Fibroblast of pulmonary artery (primary cell): ENCODE results near the gene NDFIP2.
A peak's percentile ranks its signal among the peaks of the same experiment; 100 is the strongest.

Experiments used
- DNase-seq: peaks from one replicate; pipeline ENCODE4 v3.0.0-alpha.2; 2010; ENCODE audit warnings: low read depth
- H3K4me3 ChIP-seq: replicated peaks from 2 replicates; pipeline ENCODE4 v1.5.1; 2011; ENCODE audit warnings: low read depth, mild to moderate bottlenecking, control low read depth, low read length, moderate library complexity
- TF ChIP-seq, protein P1 (sequence below): IDR thresholded peaks from 2 replicates; pipeline ENCODE4 v1.5.1; 2011; ENCODE audit warnings: mild to moderate bottlenecking, control low read depth, low read length, inconsistent platforms; ENCODE audit errors: missing control alignments

NDFIP2 gene

DNA sequence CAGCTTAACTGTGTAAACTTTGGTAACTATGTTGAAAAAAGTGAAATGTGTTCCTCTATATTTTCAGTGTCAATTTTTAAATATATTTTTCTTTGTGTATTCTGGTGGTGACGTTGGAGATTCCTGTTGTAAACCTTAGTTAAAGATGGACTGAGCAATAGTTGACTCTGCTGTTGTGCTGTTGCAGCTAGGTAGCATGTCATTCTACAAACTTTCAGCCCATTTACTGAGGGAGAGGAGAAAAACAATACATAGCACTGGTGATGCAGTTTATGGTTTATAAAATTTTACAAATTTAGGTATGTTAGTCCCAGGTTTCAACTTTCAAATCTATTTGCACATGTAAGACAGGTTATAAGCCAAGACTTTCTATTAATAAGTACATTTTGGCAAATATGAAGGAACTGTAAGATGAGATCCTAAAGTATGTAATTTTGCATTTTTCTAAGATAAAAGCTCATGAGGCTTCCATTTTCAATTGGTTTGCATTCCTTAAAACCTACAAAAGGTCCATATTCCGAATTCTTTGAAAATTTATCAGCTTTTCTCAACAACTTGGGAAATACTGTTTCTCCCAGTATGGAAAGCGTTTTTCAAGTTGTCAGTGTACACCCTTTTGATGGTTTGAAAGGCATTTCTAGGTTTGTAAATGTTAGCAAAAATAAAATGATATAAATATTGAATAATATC lies 1.5 kb downstream of the NDFIP2 start:
- no peak for DNase-seq
- peak overlapping the region; percentile 91 for H3K4me3 ChIP-seq
- TF ChIP-seq, protein P1, sequence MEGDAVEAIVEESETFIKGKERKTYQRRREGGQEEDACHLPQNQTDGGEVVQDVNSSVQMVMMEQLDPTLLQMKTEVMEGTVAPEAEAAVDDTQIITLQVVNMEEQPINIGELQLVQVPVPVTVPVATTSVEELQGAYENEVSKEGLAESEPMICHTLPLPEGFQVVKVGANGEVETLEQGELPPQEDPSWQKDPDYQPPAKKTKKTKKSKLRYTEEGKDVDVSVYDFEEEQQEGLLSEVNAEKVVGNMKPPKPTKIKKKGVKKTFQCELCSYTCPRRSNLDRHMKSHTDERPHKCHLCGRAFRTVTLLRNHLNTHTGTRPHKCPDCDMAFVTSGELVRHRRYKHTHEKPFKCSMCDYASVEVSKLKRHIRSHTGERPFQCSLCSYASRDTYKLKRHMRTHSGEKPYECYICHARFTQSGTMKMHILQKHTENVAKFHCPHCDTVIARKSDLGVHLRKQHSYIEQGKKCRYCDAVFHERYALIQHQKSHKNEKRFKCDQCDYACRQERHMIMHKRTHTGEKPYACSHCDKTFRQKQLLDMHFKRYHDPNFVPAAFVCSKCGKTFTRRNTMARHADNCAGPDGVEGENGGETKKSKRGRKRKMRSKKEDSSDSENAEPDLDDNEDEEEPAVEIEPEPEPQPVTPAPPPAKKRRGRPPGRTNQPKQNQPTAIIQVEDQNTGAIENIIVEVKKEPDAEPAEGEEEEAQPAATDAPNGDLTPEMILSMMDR: no peak

DNA sequence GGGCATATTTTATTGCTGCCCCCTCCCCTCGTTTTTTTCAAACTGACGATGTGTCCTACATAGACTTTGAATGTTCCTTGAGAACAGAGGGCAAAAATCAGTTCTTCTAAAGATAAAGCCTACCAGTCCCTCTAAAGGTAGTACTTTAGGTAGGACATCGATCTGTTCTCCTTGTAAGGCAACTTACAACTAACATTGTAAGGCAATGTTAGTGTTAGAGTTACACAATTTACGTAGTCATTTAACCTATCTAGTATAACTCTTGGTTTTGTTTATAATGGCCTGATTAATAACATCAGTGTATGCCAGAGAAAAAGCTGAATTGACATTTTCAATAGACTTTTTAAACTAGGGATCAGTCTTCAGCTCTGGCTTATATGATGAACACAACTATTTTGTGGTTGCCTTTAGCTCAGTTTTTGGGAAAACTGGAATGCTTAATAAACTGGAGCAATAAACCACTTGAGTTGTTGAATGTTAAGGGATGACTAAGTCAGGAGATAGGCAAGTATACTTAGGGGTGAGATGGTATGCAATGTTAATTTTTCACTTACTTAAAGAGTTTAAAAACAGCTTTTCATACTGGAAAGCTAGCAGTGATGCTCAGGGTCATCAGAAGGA lies 2.2 kb downstream of the NDFIP2 start:
- TF ChIP-seq, protein P1: no peak
- no peak for DNase-seq
- no peak overlapping the region for H3K4me3 ChIP-seq

DNA sequence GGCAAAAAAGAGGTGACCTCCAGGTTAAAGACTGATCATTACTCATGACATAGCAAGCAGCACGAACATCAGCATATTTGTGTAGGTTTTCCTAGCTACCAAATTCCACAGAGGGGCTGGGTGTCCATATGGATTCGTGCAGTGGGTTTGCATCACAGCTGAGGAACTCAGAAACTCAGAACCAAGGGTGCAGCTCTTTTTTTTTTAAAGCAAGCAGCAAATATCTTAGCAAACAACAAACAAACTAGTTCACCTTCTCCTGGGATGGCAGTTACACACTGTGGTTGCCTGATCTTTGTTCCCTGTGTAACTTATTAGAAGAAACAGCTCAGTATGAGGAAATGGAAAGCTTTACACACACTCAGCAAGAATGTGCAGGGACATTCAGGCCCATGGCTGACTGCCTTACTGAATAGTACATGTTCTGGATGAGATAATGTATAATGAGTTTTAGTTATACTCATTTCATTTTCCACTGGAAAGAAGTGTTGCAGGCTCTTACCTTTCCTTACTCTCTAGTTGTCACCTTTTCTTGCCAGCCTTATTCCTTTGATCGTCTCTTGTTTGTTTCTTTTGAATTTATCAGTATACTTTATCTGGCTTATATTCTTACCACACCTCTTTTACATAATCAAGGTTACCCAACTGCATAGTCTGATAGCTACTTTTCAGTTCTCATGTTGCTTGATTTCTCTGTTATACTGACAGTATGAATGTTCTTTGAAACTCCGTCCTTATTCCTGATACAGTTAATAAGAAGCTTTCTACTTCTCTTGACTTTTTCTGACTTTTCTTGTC lies 4.3 kb downstream of the NDFIP2 start:
- no peak overlapping the region for H3K4me3 ChIP-seq
- peak; percentile 84 for DNase-seq

DNA sequence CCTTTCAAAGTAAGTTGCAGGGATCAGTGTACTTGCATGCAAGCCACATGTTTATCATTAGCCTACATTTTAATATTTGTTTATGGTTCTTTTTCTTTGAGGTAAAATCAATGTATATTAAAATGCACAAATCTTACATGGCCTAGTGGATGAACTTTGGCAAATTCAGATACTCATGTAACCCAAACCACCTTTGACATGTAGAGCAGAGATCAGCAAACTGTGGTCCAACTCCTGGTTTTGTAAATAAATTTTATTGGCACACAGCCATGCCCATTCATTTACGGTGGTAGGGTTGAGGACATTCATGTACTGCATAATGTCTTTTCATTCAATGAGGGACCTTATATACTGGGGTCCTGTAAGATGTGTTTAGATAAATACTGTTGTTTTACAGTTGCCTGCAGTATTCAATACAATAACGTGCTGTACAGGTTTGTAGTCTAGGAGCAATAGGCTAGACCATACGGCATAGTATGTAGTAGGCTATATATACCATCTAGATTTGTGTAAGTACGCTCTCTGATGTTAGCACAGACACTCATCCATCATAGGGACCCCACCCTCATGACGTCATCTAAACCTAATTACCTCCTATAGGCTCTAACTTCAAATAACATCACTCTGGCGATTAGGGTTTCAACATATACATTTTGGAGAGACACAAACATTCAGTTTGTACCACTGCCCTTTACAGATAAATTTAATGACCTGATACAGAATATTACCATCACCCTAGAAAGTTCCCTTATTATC lies 5.7 kb downstream of the NDFIP2 start:
- no peak overlapping the region for H3K4me3 ChIP-seq
- no peak for DNase-seq
- TF ChIP-seq, protein P1: no peak

More for the DNA sequence above, 4.3 kb downstream of the NDFIP2 start:
- TF ChIP-seq, protein P1: no peak

DNA sequence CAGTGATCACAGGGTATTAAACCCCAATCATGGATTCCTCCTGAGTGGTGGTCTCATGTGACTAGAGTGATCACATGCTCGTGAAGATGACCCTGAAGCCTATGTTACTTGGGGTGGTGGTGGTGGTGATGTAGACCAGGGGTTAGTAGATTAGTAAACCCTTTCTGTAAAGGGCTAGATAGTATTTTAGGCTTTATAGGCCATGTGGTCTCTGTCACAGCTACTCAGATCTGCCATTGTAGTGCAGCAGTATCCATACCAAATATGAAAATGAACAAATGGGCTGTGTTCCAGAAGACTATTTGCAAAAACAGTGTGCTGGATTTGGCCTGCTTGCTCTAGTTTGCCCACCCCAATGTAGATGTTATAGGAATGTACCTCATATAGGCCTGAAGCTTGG lies 9.4 kb downstream of the NDFIP2 start:
- DNase-seq: no peak
- TF ChIP-seq, protein P1: no peak
- H3K4me3 ChIP-seq: no peak overlapping the region

DNA sequence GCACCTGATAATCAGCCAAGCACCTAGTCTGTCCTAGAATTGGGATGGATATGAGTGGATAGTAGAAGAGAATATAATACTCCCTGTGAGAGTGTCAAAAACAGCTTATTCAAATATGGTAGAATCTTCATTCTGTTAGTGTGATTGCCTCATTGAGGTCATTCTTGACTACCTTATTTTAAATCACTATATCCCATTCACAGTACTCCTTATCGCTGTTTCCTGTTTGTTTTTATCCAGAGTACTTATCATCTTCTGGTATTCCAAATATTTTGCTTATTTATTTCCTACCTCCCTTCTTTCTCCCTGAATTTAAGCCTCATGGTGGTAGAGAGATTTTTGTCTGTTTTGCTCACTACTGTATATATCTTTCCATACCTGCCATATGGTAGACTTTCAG lies 9.9 kb downstream of the NDFIP2 start:
- no peak overlapping the region for H3K4me3 ChIP-seq
- no peak for DNase-seq
- TF ChIP-seq, protein P1: no peak
